Measurements from ENCODE around the gene SDS. TPM values are rescaled to one million over a fixed set of nuclear protein-coding genes. Genes with fewer than 3 reads are reported as not detected.

Gene SDS
- total RNA-seq, 1 experiment from 2014 or later, result not detected

DNA sequence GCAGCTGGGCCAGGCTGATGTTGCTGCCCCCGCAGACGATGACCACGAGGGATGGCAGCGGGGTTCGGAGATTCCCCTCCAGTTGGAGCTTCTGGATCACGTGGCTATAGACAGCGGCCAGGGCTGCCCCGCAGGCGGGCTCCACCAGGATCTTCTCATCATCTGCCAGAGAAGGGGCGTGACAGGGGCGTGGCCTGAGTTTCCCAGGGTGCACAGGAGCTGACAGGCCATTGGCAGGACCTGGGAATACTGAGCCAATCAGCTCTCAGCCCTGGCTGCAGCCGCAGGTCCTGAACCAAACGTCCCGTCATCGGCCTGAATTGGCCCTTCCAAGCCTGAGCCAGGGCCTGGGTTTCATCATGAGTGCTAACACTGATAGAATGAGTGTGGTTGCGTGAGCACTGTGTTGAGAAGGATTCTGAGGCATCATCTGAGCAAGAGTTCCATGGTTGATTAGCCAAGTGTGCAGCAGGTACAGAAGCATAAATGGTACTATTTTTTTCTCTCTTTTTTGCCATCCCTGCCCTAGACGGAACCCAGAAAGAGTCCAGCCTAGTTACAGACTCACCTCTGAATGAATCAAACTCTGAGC lies 10.6 kb downstream of the SDS start:
- Histone ChIP-seq H3F3A (ENCODE audit: insufficient read depth, low read depth) (no peaks in the 10 kb centered on the region), H3K27me3 (ENCODE audit: insufficient read depth, low read depth) (no peaks in the 10 kb centered on the region), H3K4me2 (no peak overlapping the region), H3K27ac (no peak overlapping the region), H3K4me3 (no peak overlapping the region), H3K36me3 (ENCODE audit: low read depth) (no peaks in the 10 kb centered on the region), H3K9me3 (ENCODE audit: insufficient read depth, low read depth) (no peaks in the 10 kb centered on the region), H3K79me2 (ENCODE audit: low read depth) (no peaks in the 10 kb centered on the region), H2AFZ (no peak overlapping the region), H3K9me2 (ENCODE audit: insufficient read depth) (no peaks in the 10 kb centered on the region), H3K4me1 (replicated peaks; ENCODE audit: insufficient read depth) (no peaks in the 10 kb centered on the region), H4K20me1 (ENCODE audit: insufficient read depth) (no peaks in the 10 kb centered on the region)
- POLR2A ChIA-PET (ENCODE audit: unreplicated experiment), result no interaction called here
- TF ChIP-seq EZH2 (IDR thresholded peaks at IDR 0.05; ENCODE audit: low read depth), result no peak
- TF ChIP-seq, protein P1, sequence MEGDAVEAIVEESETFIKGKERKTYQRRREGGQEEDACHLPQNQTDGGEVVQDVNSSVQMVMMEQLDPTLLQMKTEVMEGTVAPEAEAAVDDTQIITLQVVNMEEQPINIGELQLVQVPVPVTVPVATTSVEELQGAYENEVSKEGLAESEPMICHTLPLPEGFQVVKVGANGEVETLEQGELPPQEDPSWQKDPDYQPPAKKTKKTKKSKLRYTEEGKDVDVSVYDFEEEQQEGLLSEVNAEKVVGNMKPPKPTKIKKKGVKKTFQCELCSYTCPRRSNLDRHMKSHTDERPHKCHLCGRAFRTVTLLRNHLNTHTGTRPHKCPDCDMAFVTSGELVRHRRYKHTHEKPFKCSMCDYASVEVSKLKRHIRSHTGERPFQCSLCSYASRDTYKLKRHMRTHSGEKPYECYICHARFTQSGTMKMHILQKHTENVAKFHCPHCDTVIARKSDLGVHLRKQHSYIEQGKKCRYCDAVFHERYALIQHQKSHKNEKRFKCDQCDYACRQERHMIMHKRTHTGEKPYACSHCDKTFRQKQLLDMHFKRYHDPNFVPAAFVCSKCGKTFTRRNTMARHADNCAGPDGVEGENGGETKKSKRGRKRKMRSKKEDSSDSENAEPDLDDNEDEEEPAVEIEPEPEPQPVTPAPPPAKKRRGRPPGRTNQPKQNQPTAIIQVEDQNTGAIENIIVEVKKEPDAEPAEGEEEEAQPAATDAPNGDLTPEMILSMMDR (conservative IDR thresholded peaks at IDR 0.05), result no peak
- no peak for DNase-seq
- CTCF ChIA-PET, result no interaction called here
- BruUV-seq (replicated peaks), result no TSS peak
- intact Hi-C loops (cut with micrococcal nuclease; ENCODE audit: unreplicated experiment), result no loop called here

DNA sequence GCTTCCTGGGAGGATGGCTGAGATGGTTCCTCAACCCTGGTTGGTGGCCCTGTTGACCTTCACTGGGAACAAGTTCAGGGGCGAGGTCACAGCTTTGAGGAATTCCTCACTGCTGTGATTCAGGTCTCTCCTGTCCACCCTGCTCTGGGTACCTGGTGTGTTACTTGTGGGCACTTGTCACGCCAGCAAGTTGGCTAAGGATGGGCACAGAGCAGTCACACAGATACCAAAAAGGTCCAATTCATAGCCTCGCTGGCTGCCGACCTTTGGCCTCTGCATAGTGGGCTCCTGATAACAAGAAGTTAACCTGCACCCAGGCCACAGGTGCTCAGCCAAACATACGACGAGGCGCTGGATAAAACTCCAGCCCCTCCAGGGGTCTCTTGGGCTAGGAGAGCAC lies 11.2 kb downstream of the SDS start:
- Histone ChIP-seq H3K27me3 (ENCODE audit: insufficient read depth, low read depth) (no peaks in the 10 kb centered on the region), H3K4me2 (no peak overlapping the region), H3K4me1 (replicated peaks; ENCODE audit: insufficient read depth) (no peaks in the 10 kb centered on the region), H3K9me2 (ENCODE audit: insufficient read depth) (no peaks in the 10 kb centered on the region), H3K36me3 (ENCODE audit: low read depth) (no peaks in the 10 kb centered on the region), H3K79me2 (ENCODE audit: low read depth) (no peaks in the 10 kb centered on the region), H3K27ac (no peak overlapping the region), H4K20me1 (ENCODE audit: insufficient read depth) (no peaks in the 10 kb centered on the region), H3K9me3 (ENCODE audit: insufficient read depth, low read depth) (no peaks in the 10 kb centered on the region), H2AFZ (no peak overlapping the region), H3F3A (ENCODE audit: insufficient read depth, low read depth) (no peaks in the 10 kb centered on the region), H3K4me3 (no peak overlapping the region)
- CTCF ChIA-PET, result no interaction called here
- POLR2A ChIA-PET (ENCODE audit: unreplicated experiment), result no interaction called here
- no peak for DNase-seq
- no TSS peak for BruUV-seq (replicated peaks)
- TF ChIP-seq, protein P1 (conservative IDR thresholded peaks at IDR 0.05), result no peak
- TF ChIP-seq EZH2 (IDR thresholded peaks at IDR 0.05; ENCODE audit: low read depth), result no peak
- intact Hi-C loops (cut with micrococcal nuclease; ENCODE audit: unreplicated experiment), result no loop called here

DNA sequence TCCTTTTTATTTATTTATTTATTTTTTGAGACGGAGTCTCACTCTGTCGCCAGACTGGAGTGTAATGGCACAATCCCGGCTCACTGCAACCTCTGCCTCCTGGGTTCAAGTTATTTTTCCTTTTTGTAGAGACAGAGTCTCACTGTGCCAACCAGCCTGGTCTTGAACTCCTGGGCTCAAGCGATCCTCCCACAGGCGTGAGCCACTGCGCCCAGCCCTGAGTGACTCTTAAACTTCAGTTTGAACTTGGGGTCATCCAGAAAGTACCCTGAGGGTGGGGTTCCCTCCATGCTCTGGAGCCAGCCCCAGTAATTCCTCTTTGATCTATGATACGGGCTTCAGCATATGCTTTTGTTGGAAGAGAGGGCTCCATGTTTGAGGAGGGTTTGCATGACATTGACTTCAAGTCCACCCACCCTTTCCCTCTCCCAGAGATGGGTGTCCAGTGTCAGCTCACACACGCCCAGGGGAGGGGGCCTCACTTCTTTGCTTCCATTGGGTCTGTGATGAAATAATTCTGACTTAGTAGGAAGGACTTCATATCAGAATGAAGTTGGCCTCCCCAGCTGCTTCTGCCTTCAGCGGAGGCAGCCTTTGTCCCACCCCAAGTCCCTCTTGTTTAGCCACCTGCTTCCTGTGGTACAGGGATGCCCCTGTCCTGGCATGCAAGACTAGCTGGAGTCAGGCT lies 11.9 kb downstream of the SDS start:
- H4K20me1 ChIP-seq (ENCODE audit: insufficient read depth), result no peaks in the 10 kb centered on the region
- no peaks in the 10 kb centered on the region for H3K27me3 ChIP-seq (ENCODE audit: insufficient read depth, low read depth)
- H3K4me2 ChIP-seq, result no peak overlapping the region
- no peaks in the 10 kb centered on the region for H3K4me1 ChIP-seq (replicated peaks; ENCODE audit: insufficient read depth)
- no peaks in the 10 kb centered on the region for H3F3A ChIP-seq (ENCODE audit: insufficient read depth, low read depth)
- ChIA-PET POLR2A (ENCODE audit: unreplicated experiment) (no interaction called here), CTCF (no interaction called here)
- H3K4me3 ChIP-seq, result no peak overlapping the region
- intact Hi-C loops (cut with micrococcal nuclease; ENCODE audit: unreplicated experiment), result no loop called here
- no TSS peak for BruUV-seq (replicated peaks)
- no peak overlapping the region for H3K27ac ChIP-seq
- no peaks in the 10 kb centered on the region for H3K9me2 ChIP-seq (ENCODE audit: insufficient read depth)
- H3K9me3 ChIP-seq (ENCODE audit: insufficient read depth, low read depth), result no peaks in the 10 kb centered on the region
- H2AFZ ChIP-seq, result no peak overlapping the region
- no peaks in the 10 kb centered on the region for H3K36me3 ChIP-seq (ENCODE audit: low read depth)
- TF ChIP-seq EZH2 (IDR thresholded peaks at IDR 0.05; ENCODE audit: low read depth), result no peak
- TF ChIP-seq, protein P1 (conservative IDR thresholded peaks at IDR 0.05), result no peak
- DNase-seq, result no peak
- no peaks in the 10 kb centered on the region for H3K79me2 ChIP-seq (ENCODE audit: low read depth)

Data from PC-9 (cell line).